Measurements from ENCODE around the gene RNASET2.
"Not testable (repeated sequence)": the region's sequence is repeated elsewhere in the genome, so short reads cannot be mapped to it uniquely, and the experiment has no call there.

The RNASET2 gene

DNA sequence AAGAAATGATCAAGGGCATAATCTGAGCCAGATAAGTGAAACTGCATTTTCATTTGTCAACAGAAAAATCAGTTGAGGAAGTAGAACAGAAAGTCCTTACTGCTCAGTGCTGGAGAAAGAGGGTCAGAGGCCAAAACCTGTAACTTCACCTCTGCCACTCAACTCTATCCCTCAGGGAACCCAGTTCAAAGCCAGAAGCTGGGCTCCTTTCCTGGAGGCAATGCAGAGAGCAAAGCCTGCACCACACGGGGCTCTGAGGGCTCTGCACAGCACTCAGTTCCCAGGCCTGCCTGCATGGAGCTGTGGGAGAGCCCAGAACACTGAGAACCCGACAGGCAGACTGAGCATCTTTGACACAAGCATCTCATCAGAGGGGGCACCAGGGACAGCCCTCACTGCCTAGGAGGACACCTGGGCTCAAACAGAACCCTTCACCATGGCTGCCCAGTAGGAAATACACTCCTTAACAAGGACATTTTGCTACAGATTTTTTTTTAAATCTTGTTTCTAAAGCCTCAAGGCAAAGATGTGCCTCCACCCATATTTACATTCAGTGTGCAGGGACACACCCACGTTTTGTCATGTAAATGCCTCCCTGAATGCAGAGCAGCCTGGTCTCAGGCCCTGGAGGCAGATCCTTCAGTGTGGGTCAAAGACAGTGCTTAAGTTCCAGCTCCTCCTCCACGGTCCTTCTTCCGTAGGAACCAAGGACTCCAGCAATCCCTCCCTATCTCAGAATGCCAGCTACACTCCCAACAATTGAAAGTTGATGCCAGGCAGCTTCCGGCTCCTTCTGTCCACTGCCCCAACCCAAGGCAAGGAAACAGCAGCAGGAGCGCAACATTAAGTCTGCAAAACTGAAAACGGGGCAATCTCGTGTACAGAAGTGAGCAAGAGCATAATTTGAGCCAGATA is 6.6 kb downstream of the RNASET2 start:
- H3K4me3 ChIP-seq (replicated peaks; ENCODE audit: insufficient read depth, low read length): no peak overlapping the region
- no peaks in the 10 kb centered on the region for H3K27me3 ChIP-seq (ENCODE audit: insufficient read depth, poor library complexity, severe bottlenecking)
- no peak for DNase-seq (ENCODE audit: low read depth in 1 of 2, low spot score in 1 of 2)
- TF ChIP-seq REST (IDR thresholded peaks at IDR 0.05; ENCODE audit: insufficient replicate concordance, low read depth) (no peak), POLR2AphosphoS5 (IDR thresholded peaks at IDR 0.05; ENCODE audit: low read depth) (no peak), CTCF (IDR thresholded peaks at IDR 0.05; ENCODE audit: insufficient read depth, low read length) (no peak), SPI1 (IDR thresholded peaks at IDR 0.05; ENCODE audit: borderline replicate concordance, low read depth) (no peak), GABPA (IDR thresholded peaks at IDR 0.05; ENCODE audit: low read depth) (no peak)
- no peak overlapping the region for H3K27ac ChIP-seq (replicated peaks)

GRCh38 chr6:166948724-166949123 is 7.6 kb downstream of the RNASET2 start:
- not testable (repeated sequence) for H3K4me3 ChIP-seq (replicated peaks; ENCODE audit: insufficient read depth, low read length); DNase-seq (ENCODE audit: low read depth in 1 of 2, low spot score in 1 of 2); H3K27ac ChIP-seq (replicated peaks); H3K27me3 ChIP-seq (ENCODE audit: insufficient read depth, poor library complexity, severe bottlenecking)

- no peaks in the 10 kb centered on the region for H3K27me3 ChIP-seq (ENCODE audit: insufficient read depth, poor library complexity, severe bottlenecking)
- H3K4me3 ChIP-seq (replicated peaks; ENCODE audit: insufficient read depth, low read length): no peak overlapping the region
- TF ChIP-seq CTCF (IDR thresholded peaks at IDR 0.05; ENCODE audit: insufficient read depth, low read length): no peak
- no peak for TF ChIP-seq GABPA (IDR thresholded peaks at IDR 0.05; ENCODE audit: low read depth)
- no peak for TF ChIP-seq REST (IDR thresholded peaks at IDR 0.05; ENCODE audit: insufficient replicate concordance, low read depth)
- TF ChIP-seq SPI1 (IDR thresholded peaks at IDR 0.05; ENCODE audit: borderline replicate concordance, low read depth): no peak
- TF ChIP-seq POLR2AphosphoS5 (IDR thresholded peaks at IDR 0.05; ENCODE audit: low read depth): no peak
- H3K27ac ChIP-seq (replicated peaks): no peak overlapping the region
- no peak for DNase-seq (ENCODE audit: low read depth in 1 of 2, low spot score in 1 of 2)
Measured at GRCh38 chr6:166947251-166947650, 9.1 kb downstream of the RNASET2 start.

GRCh38 chr6:166946125-166946524 is 10.2 kb downstream of the RNASET2 start:
- Histone ChIP-seq H3K27ac (replicated peaks) (no peak overlapping the region), H3K4me3 (replicated peaks; ENCODE audit: insufficient read depth, low read length) (no peak overlapping the region), H3K27me3 (ENCODE audit: insufficient read depth, poor library complexity, severe bottlenecking) (no peaks in the 10 kb centered on the region)
- DNase-seq (ENCODE audit: low read depth in 1 of 2, low spot score in 1 of 2): no peak
- TF ChIP-seq CTCF (IDR thresholded peaks at IDR 0.05; ENCODE audit: insufficient read depth, low read length): no peak
- TF ChIP-seq POLR2AphosphoS5 (IDR thresholded peaks at IDR 0.05; ENCODE audit: low read depth): no peak
- TF ChIP-seq SPI1 (IDR thresholded peaks at IDR 0.05; ENCODE audit: borderline replicate concordance, low read depth): no peak
- TF ChIP-seq REST (IDR thresholded peaks at IDR 0.05; ENCODE audit: insufficient replicate concordance, low read depth): no peak
- TF ChIP-seq GABPA (IDR thresholded peaks at IDR 0.05; ENCODE audit: low read depth): no peak

Data from HL-60 (cell line).